Measurements from ENCODE around the gene FRMPD3.

Gene FRMPD3

GRCh38 chrX:107451731-107452130 lies 2.3 kb downstream of the FRMPD3 start:
- no peak overlapping the region for H3K4me3 ChIP-seq (ENCODE audit: low read depth, low read length)

GRCh38 chrX:107452581-107452980 lies 3.1 kb downstream of the FRMPD3 start:
- no peak for DNase-seq (ENCODE audit: low read depth, low spot score)
- CTCF ChIA-PET, result no interaction called here
- no peak overlapping the region for H3K4me3 ChIP-seq (ENCODE audit: low read depth, low read length)
- POLR2A ChIA-PET, result no interaction called here
- TF ChIP-seq CTCF (IDR thresholded peaks at IDR 0.05; ENCODE audit: insufficient read depth, low read length, missing control alignments), result no peak

More at GRCh38 chrX:107451731-107452130, 2.3 kb downstream of the FRMPD3 start:
- no peak for TF ChIP-seq CTCF (IDR thresholded peaks at IDR 0.05; ENCODE audit: insufficient read depth, low read length, missing control alignments)
- ChIA-PET POLR2A (no interaction called here), CTCF (no interaction called here)
- DNase-seq (ENCODE audit: low read depth, low spot score), result no peak

GRCh38 chrX:107454302-107454701 lies 4.8 kb downstream of the FRMPD3 start:
- DNase-seq (ENCODE audit: low read depth, low spot score), result no peak
- ChIA-PET CTCF (no interaction called here), POLR2A (no interaction called here)

GRCh38 chrX:107457289-107457688 lies 7.8 kb downstream of the FRMPD3 start:
- no peak for DNase-seq (ENCODE audit: low read depth, low spot score)
- POLR2A ChIA-PET, result no interaction called here
- CTCF ChIA-PET, result no interaction called here
- no peak for TF ChIP-seq CTCF (IDR thresholded peaks at IDR 0.05; ENCODE audit: insufficient read depth, low read length, missing control alignments)
- H3K4me3 ChIP-seq (ENCODE audit: low read depth, low read length), result no peak overlapping the region

More at GRCh38 chrX:107454302-107454701, 4.8 kb downstream of the FRMPD3 start:
- no peak for TF ChIP-seq CTCF (IDR thresholded peaks at IDR 0.05; ENCODE audit: insufficient read depth, low read length, missing control alignments)
- H3K4me3 ChIP-seq (ENCODE audit: low read depth, low read length), result no peak overlapping the region

GRCh38 chrX:107465932-107466620 lies 16.6 kb downstream of the FRMPD3 start:
- DNase-seq (ENCODE audit: low read depth, low spot score), result no peak
- no peak overlapping the region for H3K4me3 ChIP-seq (ENCODE audit: low read depth, low read length)
- no peak for TF ChIP-seq CTCF (IDR thresholded peaks at IDR 0.05; ENCODE audit: insufficient read depth, low read length, missing control alignments)
- ChIA-PET CTCF (no interaction called here), POLR2A (no interaction called here)

GRCh38 chrX:107467271-107467670 lies 17.8 kb downstream of the FRMPD3 start:
- no peak overlapping the region for H3K4me3 ChIP-seq (ENCODE audit: low read depth, low read length)
- POLR2A ChIA-PET, result no interaction called here
- CTCF ChIA-PET, result no interaction called here
- no peak for DNase-seq (ENCODE audit: low read depth, low spot score)
- TF ChIP-seq CTCF (IDR thresholded peaks at IDR 0.05; ENCODE audit: insufficient read depth, low read length, missing control alignments), result no peak
